Esophagus squamous epithelium (tissue), 4 donors: ENCODE results near the gene SLC37A3.
"Not testable (repeated sequence)": the region's sequence is repeated elsewhere in the genome, so short reads cannot be mapped to it uniquely, and the experiment has no call there.

ENCODE experiments used
- POLR2A ChIP-seq, 4 donors: fragments of 450-650 bp; IDR thresholded peaks; one replicate each; pipeline ENCODE4 v1.6.1; 2017; ENCODE audit warnings: antibody characterized with exemption in 4 of 4, mild to moderate bottlenecking in 4 of 4, moderate library complexity in 3 of 4
- TF ChIP-seq, protein P1 (sequence below), 6 experiments: fragments of 450-650 bp in 4 of 6; fragments of 200-600 bp in 2 of 6; sonication (generic) in 2 of 6; IDR thresholded peaks; one replicate each; pipeline ENCODE4 v1.5.1; 2016 to 2019; ENCODE audit warnings: antibody characterized with exemption in 6 of 6, mild to moderate bottlenecking in 4 of 6, moderate library complexity in 4 of 6

DNA sequence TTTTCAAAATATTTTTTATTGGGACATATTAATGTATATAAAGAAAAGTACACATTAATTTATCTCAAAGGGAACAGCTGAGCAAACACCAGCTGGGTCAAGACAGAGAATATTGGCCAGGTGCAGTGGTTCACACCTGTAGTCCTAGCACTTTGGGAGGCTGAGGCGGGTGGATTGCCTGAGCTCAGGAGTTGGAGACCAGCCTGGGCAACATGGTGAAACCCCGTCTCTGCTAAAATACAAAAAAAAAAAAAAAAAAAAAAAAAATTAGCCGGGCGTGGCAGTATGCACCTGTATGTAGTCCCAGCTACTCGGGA lies 19.8 kb upstream of the SLC37A3 start:
- TF ChIP-seq, protein P1, sequence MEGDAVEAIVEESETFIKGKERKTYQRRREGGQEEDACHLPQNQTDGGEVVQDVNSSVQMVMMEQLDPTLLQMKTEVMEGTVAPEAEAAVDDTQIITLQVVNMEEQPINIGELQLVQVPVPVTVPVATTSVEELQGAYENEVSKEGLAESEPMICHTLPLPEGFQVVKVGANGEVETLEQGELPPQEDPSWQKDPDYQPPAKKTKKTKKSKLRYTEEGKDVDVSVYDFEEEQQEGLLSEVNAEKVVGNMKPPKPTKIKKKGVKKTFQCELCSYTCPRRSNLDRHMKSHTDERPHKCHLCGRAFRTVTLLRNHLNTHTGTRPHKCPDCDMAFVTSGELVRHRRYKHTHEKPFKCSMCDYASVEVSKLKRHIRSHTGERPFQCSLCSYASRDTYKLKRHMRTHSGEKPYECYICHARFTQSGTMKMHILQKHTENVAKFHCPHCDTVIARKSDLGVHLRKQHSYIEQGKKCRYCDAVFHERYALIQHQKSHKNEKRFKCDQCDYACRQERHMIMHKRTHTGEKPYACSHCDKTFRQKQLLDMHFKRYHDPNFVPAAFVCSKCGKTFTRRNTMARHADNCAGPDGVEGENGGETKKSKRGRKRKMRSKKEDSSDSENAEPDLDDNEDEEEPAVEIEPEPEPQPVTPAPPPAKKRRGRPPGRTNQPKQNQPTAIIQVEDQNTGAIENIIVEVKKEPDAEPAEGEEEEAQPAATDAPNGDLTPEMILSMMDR (IDR thresholded peaks at IDR 0.05): not testable (repeated sequence)
- not testable (repeated sequence) for TF ChIP-seq POLR2A (IDR thresholded peaks at IDR 0.05)
